HG02970 (cell line): ENCODE measurements around the gene DUSP5.

ENCODE experiments used
- ATAC-seq: cut with Tn5 transposase; IDR thresholded peaks from one replicate; pipeline ENCODE4 v1.9.1; 2021; ENCODE audit warnings: mild to moderate bottlenecking, moderate library complexity, moderate number of reproducible peaks; ENCODE audit not compliant: unreplicated experiment, low FRiP score

DUSP5 gene

GRCh38 chr10:110498982-110499795 is 1.5 kb downstream of the DUSP5 start:
- no peak for ATAC-seq

GRCh38 chr10:110499796-110500514 is 2.2 kb downstream of the DUSP5 start:
- ATAC-seq, result no peak

GRCh38 chr10:110500515-110500905 is 2.8 kb downstream of the DUSP5 start:
- no peak for ATAC-seq

- no peak for ATAC-seq
Measured at GRCh38 chr10:110501142-110501937, 3.6 kb downstream of the DUSP5 start.

- ATAC-seq, result no peak
Measured at GRCh38 chr10:110502072-110502845, 4.6 kb downstream of the DUSP5 start.

GRCh38 chr10:110502851-110503301 is 5.2 kb downstream of the DUSP5 start:
- ATAC-seq, result no peak

- no peak for ATAC-seq
Measured at GRCh38 chr10:110503528-110504110, 5.9 kb downstream of the DUSP5 start.

GRCh38 chr10:110504111-110504735 is 6.5 kb downstream of the DUSP5 start:
- peak; percentile 42 for ATAC-seq

- no peak for ATAC-seq
Measured at GRCh38 chr10:110505130-110505770, 7.5 kb downstream of the DUSP5 start.

GRCh38 chr10:110506448-110506847 is 8.7 kb downstream of the DUSP5 start:
- no peak for ATAC-seq

GRCh38 chr10:110507346-110507745 is 9.6 kb downstream of the DUSP5 start:
- ATAC-seq, result no peak

GRCh38 chr10:110508159-110508788 is 10.6 kb downstream of the DUSP5 start:
- no peak for ATAC-seq

GRCh38 chr10:110508806-110509544 is 11.3 kb downstream of the DUSP5 start:
- ATAC-seq, result no peak

- ATAC-seq, result no peak
Measured at GRCh38 chr10:110509560-110509959, 11.9 kb downstream of the DUSP5 start.

- no peak for ATAC-seq
Measured at GRCh38 chr10:110510086-110510485, 12.4 kb downstream of the DUSP5 start.

GRCh38 chr10:110510730-110511129 is 13.0 kb downstream of the DUSP5 start:
- no peak for ATAC-seq

- no peak for ATAC-seq
Measured at GRCh38 chr10:110511734-110512449, 14.2 kb downstream of the DUSP5 start.
